K562 (cell line): ENCODE data around the gene C17orf114.
A peak's percentile ranks its signal among the peaks of the same experiment; 100 is the strongest.

Source experiments
- ATAC-seq: fragments of 200-7000 bp; cut with Tn5 transposase; 3 replicates; pipeline ENCODE4 v1.9.1; 2020; ENCODE audit warnings: moderate library complexity
- BruUV-seq: library from RNA; stranded (reverse); fragments of 400-500 nt; replicated peaks from 2 replicates; lab custom pipeline; 2021; lab: Mats Ljungman, UMichigan
- CTCF ChIA-PET: fragments of 300-600 bp; formaldehyde crosslinking; extraction: SDS; loops from one replicate; lab custom pipeline; 2021; ENCODE audit warnings: low intra/inter-chr PET ratio; lab: Yijun Ruan, JAX
- POLR2A ChIA-PET: fragments of 300-600, 350-650 bp; sonication (Branson Sonifier 250); formaldehyde crosslinking; extraction: SDS; loops from one replicate; lab custom pipeline; 2021; ENCODE audit warnings: antibody characterized with exemption, inconsistent platforms; lab: Yijun Ruan, JAX
- DNase-seq, 4 experiments: peaks; one replicate each; pipeline versions ENCODE4 v3.0.0 to v3.0.0-alpha.2; 2011 to 2018; ENCODE audit warnings: low spot score in 3 of 4, mixed read lengths in 3 of 4; ENCODE audit errors: extremely low read depth in 1 of 4
- FAIRE-seq: peaks from 2 replicates; lab custom pipeline; 2011; peaks lifted over from hg19 to GRCh38; lab: Jason Lieb, UNC
- H2AFZ ChIP-seq: 2 replicates; pipeline ENCODE4 v1.6.0; 2011; ENCODE audit warnings: low read depth, low read length, control low read depth, inconsistent platforms
- H3K27ac ChIP-seq: fragments of 200-600 bp; 3 replicates; pipeline ENCODE4 v1.8.0; 2011; ENCODE audit warnings: low read depth, mild to moderate bottlenecking, control low read depth, inconsistent platforms, low read length, moderate library complexity, mixed read lengths; ENCODE audit errors: extremely low read depth
- H3K27me3 ChIP-seq, 2 experiments: fragments of 300-600 bp in 1 of 2; 2 replicates in 1 of 2; 3 replicates in 1 of 2; pipeline versions ENCODE4 v1.6.0 to v1.8.0; 2011; ENCODE audit warnings: inconsistent platforms in 2 of 2, low read length in 2 of 2, mild to moderate bottlenecking in 1 of 2, mixed read lengths in 1 of 2, moderate library complexity in 1 of 2; ENCODE audit not compliant: control insufficient read depth in 2 of 2, insufficient read depth in 2 of 2
- H3K36me3 ChIP-seq: fragments of 300-600 bp; 3 replicates; pipeline ENCODE4 v1.8.0; 2011; ENCODE audit warnings: mild to moderate bottlenecking, low read length, inconsistent platforms; ENCODE audit not compliant: control insufficient read depth, insufficient read depth
- H3K4me1 ChIP-seq, 2 experiments: fragments of 200-600 bp in 1 of 2; replicated peaks in 1 of 2; 2 replicates in 1 of 2; 3 replicates in 1 of 2; pipeline versions ENCODE4 v1.5.1 to v1.8.0; 2011; ENCODE audit warnings: inconsistent platforms in 2 of 2, low read length in 2 of 2, mild to moderate bottlenecking in 1 of 2, mixed read lengths in 1 of 2, moderate library complexity in 1 of 2; ENCODE audit not compliant: control insufficient read depth in 2 of 2, insufficient read depth in 2 of 2
- H3K4me2 ChIP-seq: 2 replicates; pipeline ENCODE4 v1.6.1; 2011; ENCODE audit warnings: low read length, control low read depth, inconsistent platforms, mixed read lengths; ENCODE audit not compliant: insufficient read depth
- H3K4me3 ChIP-seq: fragments of 200-600 bp; sonication (generic), shearing (Covaris generic); 2 replicates; pipeline ENCODE4 v1.5.1; 2016; ENCODE audit warnings: control low read depth, inconsistent platforms
- H3K79me2 ChIP-seq: fragments of 200-600 bp; 3 replicates; pipeline ENCODE4 v1.8.0; 2011; ENCODE audit warnings: low read length, inconsistent platforms; ENCODE audit not compliant: control insufficient read depth, insufficient read depth
- H3K9ac ChIP-seq, 2 experiments: 2 replicates each; pipeline versions ENCODE4 v1.6.0 to v1.6.1; 2011; ENCODE audit warnings: low read depth in 2 of 2, low read length in 2 of 2, control low read depth in 1 of 2, inconsistent platforms in 1 of 2, mild to moderate bottlenecking in 1 of 2, mixed read lengths in 1 of 2; ENCODE audit not compliant: insufficient read depth in 1 of 2
- H3K9me1 ChIP-seq: one replicate; pipeline ENCODE4 v1.6.0; 2011; ENCODE audit warnings: inconsistent platforms, mild to moderate bottlenecking, low read length, moderate library complexity; ENCODE audit not compliant: control insufficient read depth, insufficient read depth
- H3K9me3 ChIP-seq: replicated peaks from 2 replicates; pipeline ENCODE4 v1.5.1; 2011; ENCODE audit warnings: low read depth, low read length, inconsistent platforms; ENCODE audit not compliant: control insufficient read depth, insufficient read depth
- H4K20me1 ChIP-seq: replicated peaks from 2 replicates; pipeline ENCODE4 v1.6.1; 2011; ENCODE audit warnings: low read length, inconsistent platforms, mixed read lengths; ENCODE audit not compliant: control insufficient read depth, insufficient read depth
- CBFA2T2 ChIP-seq: fragments of 450-650 bp; conservative IDR thresholded peaks from 2 replicates; pipeline ENCODE4 v1.6.1; 2017; ENCODE audit warnings: mild to moderate bottlenecking
- CBFA2T3 ChIP-seq: fragments of 450-650 bp; IDR thresholded peaks from 2 replicates; pipeline ENCODE4 v1.6.1; 2017
- FOXA3 ChIP-seq, 2 experiments: fragments of 450-650 bp in 1 of 2; sonication (generic) in 1 of 2; formaldehyde crosslinking; IDR thresholded peaks in 1 of 2; conservative IDR thresholded peaks in 1 of 2; 2 replicates each; pipeline versions ENCODE4 v1.4.0 to v1.8.0; 2020 to 2022; ENCODE audit warnings: mild to moderate bottlenecking in 2 of 2, missing genetic modification reagents in 1 of 2
- KHSRP ChIP-seq: fragments of 450-650 bp; IDR thresholded peaks from 2 replicates; pipeline ENCODE4 v1.6.1; 2017
- PTRF ChIP-seq: fragments of 450-650 bp; IDR thresholded peaks from 2 replicates; pipeline ENCODE4 v1.6.1; 2016; ENCODE audit warnings: mild to moderate bottlenecking, missing genetic modification characterization, missing compliant biosample characterization
- RFX5 ChIP-seq: IDR thresholded peaks from 2 replicates; pipeline ENCODE4 v1.6.1; 2011; ENCODE audit warnings: low read depth, mild to moderate bottlenecking, improper control_type of control experiment, low read length
- TAL1 ChIP-seq: fragments of 450-650 bp; IDR thresholded peaks from 2 replicates; pipeline ENCODE4 v1.6.1; 2016; ENCODE audit warnings: mild to moderate bottlenecking
- TCF3 ChIP-seq: sonication (generic); formaldehyde crosslinking; IDR thresholded peaks from 2 replicates; pipeline ENCODE4 v1.4.0; 2020; ENCODE audit warnings: mild to moderate bottlenecking, missing genetic modification reagents
- ZKSCAN1 ChIP-seq: fragments of 150-350 bp; IDR thresholded peaks from 2 replicates; pipeline ENCODE4 v1.6.1; 2016; ENCODE audit warnings: low read depth, low read length
- WGBS: fragments of 100-300 bp; shearing (Covaris generic); methylation state at CpG from one replicate; pipeline ENCODE4 v1.1.6; 2016; ENCODE audit warnings: low coverage, mixed read lengths; ENCODE audit not compliant: insufficient coverage; ENCODE audit errors: missing lambda C conversion rate; 5-methylcytosine and 5-hydroxymethylcytosine counted together
- in situ Hi-C: fragments of 300-500 bp; cut with MboI; formaldehyde crosslinking; loops from 4 replicates; pipeline ENCODE4 v1.15.0; 2018; ENCODE audit warnings: inconsistent platforms, mixed read lengths
- intact Hi-C: fragments of 100-400 bp; cut with micrococcal nuclease; formaldehyde crosslinking; loops from 2 replicates; pipeline ENCODE4 v1.14.2; 2022

C17orf114 gene

GRCh38 chr17:4780325-4780955, 21.7 kb downstream of the C17orf114 start:
- in situ Hi-C loops = no loop called here
- POLR2A ChIA-PET = interaction anchor here (0.6 kb wide), 1 partner anchor 45 kb away, joined by 3 read pairs; no protein-coding TSS in a partner anchor

GRCh38 chr17:4777969-4778760, 24.0 kb downstream of the C17orf114 start:
- Histone ChIP-seq H3K27me3 (peaks cover 8 to 36% of the 10 kb centered on the region in 2 experiments; a peak in 3 of 5 replicates), H3K79me2 (no peaks in the 10 kb centered on the region), H3K9me3 (no peaks in the 10 kb centered on the region), H3K4me2 (no peak overlapping the region), H3K27ac (no peak overlapping the region), H3K9ac (no peak overlapping the region), H3K9me1 (no peaks in the 10 kb centered on the region), H2AFZ (no peak overlapping the region), H3K36me3 (no peaks in the 10 kb centered on the region), H3K4me1 (peaks cover 0 to 7% of the 10 kb centered on the region in 2 experiments; a peak in 3 of 5 replicates), H4K20me1 (no peaks in the 10 kb centered on the region), H3K4me3 (no peak overlapping the region)
- BruUV-seq = no TSS peak
- ATAC-seq (no peak), FAIRE-seq (no peak), DNase-seq (no peak)
- WGBS = 2% methylated on average over 8 of the region's 9 CpGs
- intact Hi-C loops = no loop called here
- in situ Hi-C loops = no loop called here
- CTCF ChIA-PET = no interaction called here
- no peak for TF ChIP-seq RFX5
- TF ChIP-seq CBFA2T3 = peak; percentile 53
- peak; percentile 24; the same call in 1 of the 2 replicates for TF ChIP-seq TCF3 (CRISPR knock-in tag)
- peak; percentile 15; the same call in 1 of the 2 replicates for TF ChIP-seq TAL1
- peak; percentile 26; the same call in 1 of the 2 replicates for TF ChIP-seq CBFA2T2
- no peak for TF ChIP-seq PTRF (tag)
- TF ChIP-seq FOXA3 (CRISPR knock-in tag; conservative IDR thresholded peaks at IDR 0.05 in 1 of 2, IDR thresholded peaks at IDR 0.05 in 1 of 2) = no peak
- POLR2A ChIA-PET = interaction anchor here (0.6 kb wide), 1 partner anchor 11 kb away, joined by 4 read pairs; the partner anchor contains the start of gene GLTPD2

More at GRCh38 chr17:4780325-4780955, 21.7 kb downstream of the C17orf114 start:
- Histone ChIP-seq H3K36me3 (no peaks in the 10 kb centered on the region), H2AFZ (no peak overlapping the region), H3K9ac (no peak overlapping the region), H3K27me3 (peaks cover 3 to 26% of the 10 kb centered on the region in 2 experiments; a peak in 3 of 5 replicates), H3K4me3 (no peak overlapping the region), H3K9me3 (no peaks in the 10 kb centered on the region), H3K4me2 (no peak overlapping the region), H4K20me1 (no peaks in the 10 kb centered on the region), H3K79me2 (no peaks in the 10 kb centered on the region), H3K27ac (no peak overlapping the region), H3K9me1 (no peaks in the 10 kb centered on the region), H3K4me1 (peaks cover 0 to 11% of the 10 kb centered on the region in 2 experiments; a peak in 3 of 5 replicates)
- 4% methylated on average over 11 of the region's 11 CpGs for WGBS
- ATAC-seq (no peak), FAIRE-seq (no peak), DNase-seq (no peak)
- intact Hi-C loops = no loop called here
- CTCF ChIA-PET = no interaction called here
- no TSS peak for BruUV-seq
- peak; percentile 86 for TF ChIP-seq ZKSCAN1
- no peak for TF ChIP-seq KHSRP
